HAP-1 (cell line): ENCODE data around the gene SPATA46.

Experiments used
- DNase-seq, 2 experiments: peaks; one replicate each; pipeline ENCODE4 v3.0.0-alpha.2; 2016 to 2020; ENCODE audit warnings: low spot score in 2 of 2
- H3K27me3 ChIP-seq: fragments of 250-450 bp; sonication (Bioruptor Pico); 2 replicates; pipeline ENCODE4 v1.5.1; 2020; ENCODE audit warnings: low read depth, mild to moderate bottlenecking, moderate library complexity
- H3K36me3 ChIP-seq: fragments of 250-450 bp; sonication (Bioruptor Pico); replicated peaks from 2 replicates; pipeline ENCODE4 v1.5.1; 2020; ENCODE audit warnings: mild to moderate bottlenecking
- H3K4me1 ChIP-seq: fragments of 250-450 bp; sonication (Bioruptor Pico); 2 replicates; pipeline ENCODE4 v1.5.1; 2020; ENCODE audit warnings: mild to moderate bottlenecking
- H3K4me3 ChIP-seq: fragments of 250-450 bp; sonication (Bioruptor Pico); 2 replicates; pipeline ENCODE4 v1.5.1; 2020; ENCODE audit warnings: mild to moderate bottlenecking, moderate library complexity
- H3K9me3 ChIP-seq: fragments of 250-450 bp; sonication (Bioruptor Pico); 2 replicates; pipeline ENCODE4 v1.5.1; 2020; ENCODE audit warnings: mild to moderate bottlenecking, moderate library complexity
- in situ Hi-C: fragments of 300-500 bp; cut with MboI; formaldehyde crosslinking; loops from 3 replicates; pipeline ENCODE4 v1.14.3; 2020; ENCODE audit warnings: low sequenced_read_pairs, inconsistent platforms, mixed read lengths

The SPATA46 gene

GRCh38 chr1:162374406-162374805, 2.2 kb downstream of the SPATA46 start:
- no peak for DNase-seq
- Histone ChIP-seq H3K4me1 (no peaks in the 10 kb centered on the region), H3K4me3 (no peak overlapping the region), H3K36me3 (no peaks in the 10 kb centered on the region), H3K9me3 (no peaks in the 10 kb centered on the region), H3K27me3 (no peaks in the 10 kb centered on the region)
- in situ Hi-C loops = no loop called here

- Histone ChIP-seq H3K4me3 (no peak overlapping the region), H3K27me3 (no peaks in the 10 kb centered on the region), H3K36me3 (no peaks in the 10 kb centered on the region), H3K9me3 (no peaks in the 10 kb centered on the region), H3K4me1 (no peaks in the 10 kb centered on the region)
- in situ Hi-C loops = no loop called here
- no peak for DNase-seq
Measured at GRCh38 chr1:162373541-162374260, 3.0 kb downstream of the SPATA46 start.

- in situ Hi-C loops = no loop called here
- no peaks in the 10 kb centered on the region for H3K27me3 ChIP-seq
- no peaks in the 10 kb centered on the region for H3K4me1 ChIP-seq
- no peaks in the 10 kb centered on the region for H3K36me3 ChIP-seq
- H3K9me3 ChIP-seq = no peaks in the 10 kb centered on the region
- DNase-seq = no peak
- no peak overlapping the region for H3K4me3 ChIP-seq
Measured at GRCh38 chr1:162373072-162373427, 3.6 kb downstream of the SPATA46 start.

- Histone ChIP-seq H3K27me3 (no peaks in the 10 kb centered on the region), H3K36me3 (no peaks in the 10 kb centered on the region), H3K9me3 (no peaks in the 10 kb centered on the region), H3K4me3 (no peak overlapping the region), H3K4me1 (no peaks in the 10 kb centered on the region)
- in situ Hi-C loops = no loop called here
- DNase-seq = no peak
Measured at GRCh38 chr1:162372159-162373071, 4.2 kb downstream of the SPATA46 start.

GRCh38 chr1:162371611-162372010, 5.0 kb downstream of the SPATA46 start:
- no peaks in the 10 kb centered on the region for H3K27me3 ChIP-seq
- in situ Hi-C loops = no loop called here
- no peak overlapping the region for H3K4me3 ChIP-seq

GRCh38 chr1:162370721-162371120, 5.9 kb downstream of the SPATA46 start:
- no peaks in the 10 kb centered on the region for H3K9me3 ChIP-seq
- no peaks in the 10 kb centered on the region for H3K27me3 ChIP-seq
- in situ Hi-C loops = no loop called here
- H3K4me3 ChIP-seq = no peak overlapping the region
- H3K4me1 ChIP-seq = no peaks in the 10 kb centered on the region
- DNase-seq = no peak
- no peaks in the 10 kb centered on the region for H3K36me3 ChIP-seq

More at GRCh38 chr1:162371611-162372010, 5.0 kb downstream of the SPATA46 start:
- DNase-seq = no peak
- Histone ChIP-seq H3K9me3 (no peaks in the 10 kb centered on the region), H3K36me3 (no peaks in the 10 kb centered on the region), H3K4me1 (no peaks in the 10 kb centered on the region)

- Histone ChIP-seq H3K9me3 (no peaks in the 10 kb centered on the region), H3K36me3 (no peaks in the 10 kb centered on the region), H3K4me1 (no peaks in the 10 kb centered on the region), H3K27me3 (no peaks in the 10 kb centered on the region), H3K4me3 (no peak overlapping the region)
- no peak for DNase-seq
- in situ Hi-C loops = no loop called here
Measured at GRCh38 chr1:162370161-162370560, 6.5 kb downstream of the SPATA46 start.

GRCh38 chr1:162369571-162369970, 7.1 kb downstream of the SPATA46 start:
- Histone ChIP-seq H3K4me1 (no peaks in the 10 kb centered on the region), H3K27me3 (no peaks in the 10 kb centered on the region), H3K4me3 (no peak overlapping the region), H3K9me3 (no peaks in the 10 kb centered on the region), H3K36me3 (no peaks in the 10 kb centered on the region)
- no peak for DNase-seq
- in situ Hi-C loops = no loop called here

- no peaks in the 10 kb centered on the region for H3K36me3 ChIP-seq
- no peak overlapping the region for H3K4me3 ChIP-seq
- no peak for DNase-seq
- no peaks in the 10 kb centered on the region for H3K27me3 ChIP-seq
- in situ Hi-C loops = no loop called here
- no peaks in the 10 kb centered on the region for H3K9me3 ChIP-seq
- no peaks in the 10 kb centered on the region for H3K4me1 ChIP-seq
Measured at GRCh38 chr1:162368451-162368850, 8.2 kb downstream of the SPATA46 start.

- H3K36me3 ChIP-seq = no peaks in the 10 kb centered on the region
- H3K27me3 ChIP-seq = no peaks in the 10 kb centered on the region
- no peak overlapping the region for H3K4me3 ChIP-seq
- DNase-seq = no peak
- in situ Hi-C loops = no loop called here
- H3K4me1 ChIP-seq = no peaks in the 10 kb centered on the region
- no peaks in the 10 kb centered on the region for H3K9me3 ChIP-seq
Measured at GRCh38 chr1:162367772-162368171, 8.9 kb downstream of the SPATA46 start.

- Histone ChIP-seq H3K9me3 (no peaks in the 10 kb centered on the region), H3K36me3 (no peaks in the 10 kb centered on the region), H3K27me3 (no peaks in the 10 kb centered on the region), H3K4me3 (no peak overlapping the region), H3K4me1 (no peaks in the 10 kb centered on the region)
- no peak for DNase-seq
- in situ Hi-C loops = no loop called here
Measured at GRCh38 chr1:162367073-162367472, 9.6 kb downstream of the SPATA46 start.

- no peaks in the 10 kb centered on the region for H3K4me1 ChIP-seq
- H3K36me3 ChIP-seq = no peaks in the 10 kb centered on the region
- no peak overlapping the region for H3K4me3 ChIP-seq
- H3K9me3 ChIP-seq = no peaks in the 10 kb centered on the region
- in situ Hi-C loops = no loop called here
- H3K27me3 ChIP-seq = no peaks in the 10 kb centered on the region
- DNase-seq = no peak
Measured at GRCh38 chr1:162366671-162367070, 10.0 kb downstream of the SPATA46 start.

GRCh38 chr1:162366149-162366548, 10.5 kb downstream of the SPATA46 start:
- DNase-seq = no peak
- Histone ChIP-seq H3K36me3 (no peaks in the 10 kb centered on the region), H3K27me3 (no peaks in the 10 kb centered on the region), H3K4me1 (no peaks in the 10 kb centered on the region), H3K4me3 (no peak overlapping the region), H3K9me3 (no peaks in the 10 kb centered on the region)
- in situ Hi-C loops = no loop called here

- Histone ChIP-seq H3K27me3 (no peaks in the 10 kb centered on the region), H3K9me3 (no peaks in the 10 kb centered on the region), H3K4me1 (no peaks in the 10 kb centered on the region), H3K4me3 (no peak overlapping the region), H3K36me3 (no peaks in the 10 kb centered on the region)
- in situ Hi-C loops = no loop called here
- DNase-seq = no peak
Measured at GRCh38 chr1:162365284-162366020, 11.2 kb downstream of the SPATA46 start.
